GM18507 (cell line): ENCODE measurements around the gene SETD6.

ENCODE experiments used
- DNase-seq: peaks from one replicate; pipeline ENCODE4 v3.0.0; 2011; ENCODE audit warnings: low read depth; ENCODE audit not compliant: insufficient read length; ENCODE audit errors: extremely low spot score
- FAIRE-seq: peaks from 2 replicates; lab custom pipeline; 2011; peaks lifted over from hg19 to GRCh38; lab: Jason Lieb, UNC

The SETD6 gene

DNA sequence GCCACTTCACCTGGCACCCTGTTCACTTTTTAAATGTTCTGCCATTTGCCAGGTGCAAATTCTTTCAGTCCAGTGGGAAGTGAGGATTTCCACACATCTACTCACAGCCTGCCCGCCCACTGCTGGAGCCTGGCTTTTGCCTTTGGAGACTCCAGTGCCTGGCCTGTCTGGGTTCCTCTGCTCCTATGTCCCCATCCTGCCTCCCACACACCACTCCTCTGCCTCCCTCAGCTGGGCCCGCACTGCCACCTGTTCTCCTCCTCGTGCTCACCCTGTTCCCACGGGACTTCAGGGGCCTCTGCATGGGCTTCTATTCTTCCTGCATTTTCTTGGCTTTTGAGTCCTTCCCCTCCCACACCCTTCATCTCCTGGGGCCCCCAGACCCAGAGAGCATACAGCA is 23.3 kb upstream of the SETD6 start:
- DNase-seq (no peak), FAIRE-seq (no peak)

GRCh38 chr16:58492735-58493134 is 22.6 kb upstream of the SETD6 start:
- DNase-seq, result no peak
- FAIRE-seq, result no peak

- no peak for DNase-seq
- FAIRE-seq, result no peak
Observed at GRCh38 chr16:58493756-58494431, 21.4 kb upstream of the SETD6 start.

DNA sequence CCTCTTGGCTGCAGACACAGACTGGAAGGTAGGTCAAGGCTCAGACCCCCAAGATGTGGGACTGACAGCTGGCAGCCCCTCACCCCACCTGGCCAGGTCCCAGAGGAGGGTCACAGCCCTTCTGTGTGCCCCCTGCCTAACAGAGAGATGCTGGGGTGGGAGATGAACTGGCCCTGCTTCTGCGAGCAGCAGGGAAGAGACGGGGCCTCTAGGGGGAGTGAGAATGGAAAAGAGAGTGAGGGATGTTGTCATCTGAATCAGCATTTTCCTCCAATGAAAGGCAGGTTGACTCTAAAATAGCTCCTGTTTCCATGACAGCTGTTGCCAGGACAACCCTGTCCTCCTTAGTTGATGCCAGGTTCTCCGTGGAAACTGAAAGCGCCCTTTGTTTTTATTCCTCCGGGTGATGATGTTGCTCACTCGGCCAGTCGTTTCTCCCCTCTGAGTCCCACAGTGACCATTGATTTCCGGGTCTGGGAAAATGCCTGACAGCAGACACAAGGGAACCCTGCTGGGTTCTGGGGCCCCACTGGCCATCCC is 20.3 kb upstream of the SETD6 start:
- DNase-seq, result peak; percentile 62
- peak; percentile 72 for FAIRE-seq

DNA sequence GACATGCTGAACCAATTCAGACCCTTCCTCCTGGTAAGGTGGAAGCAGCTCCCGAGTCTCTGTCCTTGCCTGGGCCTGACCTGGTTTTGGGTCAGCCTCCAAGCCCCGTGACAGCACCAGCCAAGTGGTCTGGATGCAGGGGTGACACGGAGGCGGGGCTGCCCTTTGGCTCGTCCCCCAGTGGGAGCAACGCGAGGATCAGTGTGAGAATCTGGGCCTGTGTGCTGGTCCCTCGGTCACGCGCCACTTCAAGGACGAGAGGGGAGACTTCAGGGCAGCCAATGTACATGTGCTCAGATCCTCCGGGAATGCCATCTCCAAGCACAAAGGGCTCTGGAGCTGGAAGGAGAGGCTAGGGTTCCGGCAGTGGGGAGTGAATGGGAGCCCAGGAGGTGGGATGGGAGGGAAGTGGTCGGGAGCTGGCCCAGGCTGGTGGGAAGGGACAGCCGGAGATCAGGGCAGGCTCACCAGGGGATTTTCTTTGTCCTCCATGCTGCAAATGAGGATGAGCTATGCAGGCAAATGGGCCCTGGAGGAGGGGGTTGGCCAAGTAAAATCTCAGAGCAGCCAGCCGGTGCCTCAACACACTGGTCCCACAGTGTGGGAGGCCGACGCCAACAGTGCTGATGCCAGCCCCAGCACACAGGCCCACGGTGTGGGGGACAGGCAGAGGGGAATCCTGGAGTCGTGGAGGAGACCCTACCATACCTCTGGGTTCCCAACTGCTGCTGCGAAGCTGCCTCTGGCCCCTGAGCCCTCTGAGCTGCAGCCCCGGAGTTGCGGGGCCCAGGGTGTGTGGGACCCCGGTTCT is 19.6 kb upstream of the SETD6 start:
- DNase-seq, result no peak
- FAIRE-seq, result no peak

DNA sequence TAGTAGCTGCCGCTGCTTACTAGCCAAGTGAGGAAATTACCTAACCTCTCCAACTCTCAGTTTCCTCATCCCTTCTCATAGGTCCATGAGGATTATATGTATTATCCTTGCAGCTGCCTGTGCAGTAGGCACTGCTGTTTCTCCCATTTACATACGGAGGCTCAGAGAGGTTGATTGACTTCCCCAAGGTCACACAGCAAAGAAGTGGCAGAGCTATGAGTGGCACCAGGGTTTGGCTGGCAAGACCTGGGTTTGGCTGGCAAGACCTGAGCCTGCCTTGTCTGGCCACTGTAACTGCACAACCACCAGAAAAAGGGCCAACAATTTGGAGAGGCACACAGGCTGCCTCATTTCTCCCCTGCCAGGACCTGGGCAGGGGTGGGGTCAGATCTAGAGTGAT is 17.8 kb upstream of the SETD6 start:
- DNase-seq, result no peak
- no peak for FAIRE-seq

GRCh38 chr16:58497935-58498334 is 17.4 kb upstream of the SETD6 start:
- FAIRE-seq (no peak), DNase-seq (no peak)

GRCh38 chr16:58498341-58499091 is 16.8 kb upstream of the SETD6 start:
- FAIRE-seq (no peak), DNase-seq (no peak)

DNA sequence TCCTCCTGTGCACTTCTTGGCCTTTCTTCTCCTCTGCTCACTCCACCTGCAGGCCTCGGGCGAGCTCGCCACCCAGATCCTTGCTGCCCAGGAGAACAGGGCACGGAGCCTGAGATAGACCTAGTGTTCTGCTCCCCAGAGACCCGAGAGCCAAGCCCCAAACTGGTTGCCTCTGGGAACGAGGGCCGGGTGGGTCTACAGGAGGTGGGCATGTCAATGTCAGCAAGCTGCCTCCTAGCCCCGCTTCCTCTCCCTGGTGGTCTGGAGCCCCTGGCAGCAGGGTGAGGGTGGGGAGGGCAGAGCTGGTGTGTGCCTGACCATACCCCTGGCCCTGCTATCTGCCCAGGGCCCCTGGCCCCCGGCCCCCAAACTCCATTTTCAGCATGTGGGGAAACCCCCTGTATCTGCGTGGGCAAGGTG is 16.2 kb upstream of the SETD6 start:
- no peak for FAIRE-seq

DNA sequence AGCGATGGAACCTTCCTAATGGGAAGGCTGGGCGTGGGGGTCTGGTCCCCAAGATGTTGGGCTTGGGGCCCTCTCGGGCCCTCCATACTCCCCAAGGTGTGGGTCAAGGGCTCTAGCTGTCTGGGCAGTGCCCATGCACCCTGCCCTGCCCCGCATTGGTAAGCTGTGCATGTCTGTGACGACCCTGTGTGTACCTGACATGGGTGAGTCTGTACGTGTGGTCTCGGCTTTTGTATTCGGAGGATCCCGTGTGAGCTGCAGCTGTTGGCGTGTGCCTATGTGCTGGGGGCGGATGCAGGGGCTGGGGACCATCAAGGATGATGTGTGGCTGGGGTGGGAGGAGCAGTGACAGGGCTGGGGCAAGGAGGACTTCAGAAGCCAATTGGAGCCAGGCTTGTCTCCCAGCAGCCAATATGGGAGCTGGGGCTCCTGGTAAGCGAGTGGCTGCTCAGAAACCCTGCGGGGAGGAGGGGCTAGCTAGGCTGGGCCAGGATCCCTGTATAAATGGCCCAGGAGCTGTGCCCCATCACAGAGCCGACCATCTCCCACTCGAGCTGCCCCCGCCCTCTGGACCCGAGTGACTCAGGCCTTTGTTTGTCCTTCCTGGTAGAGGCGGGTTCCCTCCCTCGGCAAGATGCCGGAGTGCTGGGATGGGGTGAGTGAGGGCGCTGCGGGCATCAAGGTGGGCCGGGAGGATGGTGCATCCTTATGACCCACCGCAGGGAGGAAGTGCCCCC is 15.5 kb upstream of the SETD6 start, which contains the start of gene NDRG4:
TSS of gene NDRG4 (plus strand) at position 529 of the 737 bp plus-strand sequence. CDS start at position 635, 106 bp downstream.
- FAIRE-seq (peak; percentile 51), DNase-seq (no peak)

More for the DNA sequence above, 16.2 kb upstream of the SETD6 start:
- no peak for DNase-seq

- FAIRE-seq, result no peak
- DNase-seq, result no peak
Observed at GRCh38 chr16:58500430-58501241, 14.7 kb upstream of the SETD6 start.

- DNase-seq, result no peak
- no peak for FAIRE-seq
Observed at GRCh38 chr16:58501242-58502131, 13.8 kb upstream of the SETD6 start.

- no peak for DNase-seq
- no peak for FAIRE-seq
Observed at GRCh38 chr16:58502217-58502921, 12.9 kb upstream of the SETD6 start.

DNA sequence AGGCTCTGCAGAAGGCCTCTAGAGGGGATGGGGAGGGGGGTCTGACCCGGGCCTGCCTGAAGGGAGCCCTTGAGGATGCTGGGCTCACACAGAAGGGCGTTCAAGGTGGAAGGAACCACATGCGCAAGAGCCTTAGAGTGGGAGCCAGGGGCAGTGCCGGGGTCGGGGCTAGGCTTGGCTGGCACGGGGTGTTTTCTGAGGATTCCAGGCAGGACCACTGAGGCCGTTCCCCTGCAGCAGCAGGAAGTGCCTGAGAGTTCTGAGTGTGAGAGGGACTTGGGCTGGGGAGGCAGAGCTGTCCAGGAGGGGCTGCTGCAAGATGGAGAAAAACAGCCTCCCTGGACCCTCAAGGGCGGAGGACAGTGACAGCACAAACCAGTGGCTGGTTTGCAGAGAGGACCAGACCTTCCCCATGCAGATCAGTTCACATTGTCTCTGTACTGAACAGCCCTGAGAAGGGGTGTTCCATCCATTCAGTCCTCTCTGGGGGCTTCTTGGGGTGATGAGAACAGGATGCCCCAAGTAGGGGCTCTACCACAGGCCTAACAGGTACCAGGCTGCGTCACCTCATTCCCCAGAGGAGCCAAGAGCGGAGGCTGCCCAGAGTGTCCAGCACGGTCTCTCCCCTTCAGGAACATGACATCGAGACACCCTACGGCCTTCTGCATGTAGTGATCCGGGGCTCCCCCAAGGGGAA is 12.0 kb upstream of the SETD6 start:
- DNase-seq (no peak), FAIRE-seq (no peak)

DNA sequence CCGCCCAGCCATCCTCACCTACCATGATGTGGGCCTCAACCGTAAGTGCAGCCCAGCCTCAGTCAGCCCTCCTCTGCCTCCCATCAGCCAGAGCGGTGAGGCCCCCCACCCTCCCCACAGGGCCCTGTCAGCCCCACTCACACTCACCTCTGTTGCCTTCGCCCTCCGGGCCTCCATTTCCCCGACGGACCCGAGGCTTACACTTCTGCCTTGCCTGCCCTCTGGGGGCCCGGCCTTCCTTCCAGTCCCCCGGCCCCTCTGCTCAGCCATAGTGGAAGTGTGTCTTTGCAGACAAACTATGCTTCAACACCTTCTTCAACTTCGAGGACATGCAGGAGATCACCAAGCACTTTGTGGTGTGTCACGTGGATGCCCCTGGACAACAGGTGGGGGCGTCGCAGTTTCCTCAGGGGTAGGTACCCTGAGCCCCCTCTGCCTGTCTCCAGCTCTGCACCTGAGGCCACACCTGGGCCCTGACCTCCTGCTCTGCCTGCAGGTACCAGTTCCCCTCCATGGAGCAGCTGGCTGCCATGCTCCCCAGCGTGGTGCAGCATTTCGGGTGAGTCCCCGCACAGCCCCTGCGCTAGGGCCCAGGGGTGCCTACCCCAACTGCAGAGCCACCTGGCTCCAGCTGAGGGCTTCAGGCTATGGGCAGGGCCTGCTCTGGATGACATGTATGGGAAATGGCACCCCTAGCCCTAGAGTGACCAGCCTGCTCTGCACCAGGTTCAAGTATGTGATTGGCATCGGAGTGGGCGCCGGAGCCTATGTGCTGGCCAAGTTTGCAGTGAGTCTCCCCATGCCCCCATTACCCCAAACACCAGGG is 11.2 kb upstream of the SETD6 start:
- DNase-seq (no peak), FAIRE-seq (no peak)
